Measurements from ENCODE around the gene UBXN6.

UBXN6 gene

GRCh38 chr19:4446704-4447200 lies 10.8 kb downstream of the UBXN6 start:
- Histone ChIP-seq H3K4me1 (ENCODE audit: control insufficient read depth in 1 of 2, insufficient read depth in 2 of 2, low read length in 2 of 2) (no peaks in the 10 kb centered on the region), H3K36me3 (ENCODE audit: control insufficient read depth in 1 of 2, insufficient read depth in 2 of 2, low read length in 2 of 2) (peaks cover 37 to 76% of the 10 kb centered on the region in 2 donors), H3K4me3 (ENCODE audit: low read depth in 1 of 2, low read length in 2 of 2) (no peak overlapping the region), H3K9me3 (ENCODE audit: control insufficient read depth in 1 of 2, low read length in 2 of 2) (no peaks in the 10 kb centered on the region), H3K9ac (ENCODE audit: low read depth in 1 of 2, low read length in 2 of 2) (no peak overlapping the region), H3K27me3 (ENCODE audit: control insufficient read depth in 1 of 2, insufficient read depth in 2 of 2, low read length in 2 of 2) (no peaks in the 10 kb centered on the region), H3K27ac (ENCODE audit: low read depth, low read length) (no peak overlapping the region)

GRCh38 chr19:4445963-4446703 lies 11.5 kb downstream of the UBXN6 start:
- Histone ChIP-seq H3K27me3 (ENCODE audit: control insufficient read depth in 1 of 2, insufficient read depth in 2 of 2, low read length in 2 of 2) (no peaks in the 10 kb centered on the region), H3K4me3 (ENCODE audit: low read depth in 1 of 2, low read length in 2 of 2) (no peak overlapping the region), H3K9ac (ENCODE audit: low read depth in 1 of 2, low read length in 2 of 2) (no peak overlapping the region), H3K9me3 (ENCODE audit: control insufficient read depth in 1 of 2, low read length in 2 of 2) (no peaks in the 10 kb centered on the region), H3K4me1 (ENCODE audit: control insufficient read depth in 1 of 2, insufficient read depth in 2 of 2, low read length in 2 of 2) (no peaks in the 10 kb centered on the region), H3K36me3 (ENCODE audit: control insufficient read depth in 1 of 2, insufficient read depth in 2 of 2, low read length in 2 of 2) (peaks cover 37 to 71% of the 10 kb centered on the region in 2 donors), H3K27ac (ENCODE audit: low read depth, low read length) (no peak overlapping the region)

DNA sequence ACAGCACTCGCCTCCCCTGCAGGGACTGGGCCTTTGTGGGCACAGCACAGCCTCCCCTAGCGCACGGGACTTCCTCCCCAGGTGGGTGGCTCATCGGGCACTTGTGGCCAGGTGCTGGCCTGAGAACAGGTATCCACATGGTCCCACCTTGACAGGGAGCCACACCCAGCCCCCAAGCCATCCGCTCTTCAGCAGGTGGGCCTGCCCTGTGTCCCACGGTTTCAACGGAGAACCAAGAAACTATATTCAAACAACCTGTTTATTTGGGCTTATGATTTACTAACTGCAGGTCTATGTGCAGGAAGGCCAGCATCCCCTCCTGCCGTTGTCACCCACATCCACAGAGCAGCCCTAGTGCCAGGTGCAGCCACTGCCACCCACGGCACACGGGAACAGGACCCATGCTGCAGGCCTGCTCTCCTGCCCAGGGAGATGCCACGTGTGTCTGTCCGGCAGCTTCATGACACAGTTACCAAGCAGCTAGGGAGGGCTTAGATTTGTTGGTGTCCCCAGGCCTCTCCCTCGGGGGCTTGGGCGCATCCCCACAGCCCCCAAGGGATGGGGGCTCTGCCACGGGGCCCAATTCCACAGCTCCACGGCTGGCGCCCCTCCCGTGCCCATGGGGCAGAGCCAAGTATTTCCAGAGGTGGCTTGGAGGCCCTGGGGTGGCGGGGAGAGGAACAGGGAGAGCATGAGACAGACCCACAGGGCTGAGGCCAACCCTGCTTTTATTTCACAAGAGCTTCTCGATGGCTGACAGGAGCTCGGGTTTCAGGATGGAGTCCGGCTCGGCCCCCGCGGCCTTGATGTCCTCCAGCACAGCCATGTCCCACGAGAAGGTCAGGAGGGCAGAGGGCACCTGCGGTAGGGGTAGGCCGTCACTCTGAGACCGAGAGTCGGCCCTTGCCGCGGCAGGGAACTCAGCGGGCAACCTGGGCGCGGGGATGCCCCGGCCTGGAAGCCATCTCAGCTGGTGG lies 12.5 kb downstream of the UBXN6 start:
- Histone ChIP-seq H3K9ac (ENCODE audit: low read depth in 1 of 2, low read length in 2 of 2) (no peak overlapping the region), H3K27me3 (ENCODE audit: control insufficient read depth in 1 of 2, insufficient read depth in 2 of 2, low read length in 2 of 2) (no peaks in the 10 kb centered on the region)

GRCh38 chr19:4443966-4444764 lies 13.4 kb downstream of the UBXN6 start:
- Histone ChIP-seq H3K9ac (ENCODE audit: low read depth in 1 of 2, low read length in 2 of 2) (no peak overlapping the region), H3K4me1 (ENCODE audit: control insufficient read depth in 1 of 2, insufficient read depth in 2 of 2, low read length in 2 of 2) (no peaks in the 10 kb centered on the region), H3K9me3 (ENCODE audit: control insufficient read depth in 1 of 2, low read length in 2 of 2) (no peaks in the 10 kb centered on the region), H3K27me3 (ENCODE audit: control insufficient read depth in 1 of 2, insufficient read depth in 2 of 2, low read length in 2 of 2) (no peaks in the 10 kb centered on the region), H3K27ac (ENCODE audit: low read depth, low read length) (no peak overlapping the region), H3K36me3 (ENCODE audit: control insufficient read depth in 1 of 2, insufficient read depth in 2 of 2, low read length in 2 of 2) (peaks cover 33 to 67% of the 10 kb centered on the region in 2 donors), H3K4me3 (ENCODE audit: low read depth in 1 of 2, low read length in 2 of 2) (no peak overlapping the region)

More for the DNA sequence above, 12.5 kb downstream of the UBXN6 start:
- Histone ChIP-seq H3K4me1 (ENCODE audit: control insufficient read depth in 1 of 2, insufficient read depth in 2 of 2, low read length in 2 of 2) (no peaks in the 10 kb centered on the region), H3K4me3 (ENCODE audit: low read depth in 1 of 2, low read length in 2 of 2) (no peak overlapping the region), H3K9me3 (ENCODE audit: control insufficient read depth in 1 of 2, low read length in 2 of 2) (no peaks in the 10 kb centered on the region), H3K27ac (ENCODE audit: low read depth, low read length) (no peak overlapping the region), H3K36me3 (ENCODE audit: control insufficient read depth in 1 of 2, insufficient read depth in 2 of 2, low read length in 2 of 2) (peaks cover 37 to 69% of the 10 kb centered on the region in 2 donors)

GRCh38 chr19:4443188-4443587 lies 14.4 kb downstream of the UBXN6 start:
- Histone ChIP-seq H3K4me3 (ENCODE audit: low read depth in 1 of 2, low read length in 2 of 2) (no peak overlapping the region), H3K36me3 (ENCODE audit: control insufficient read depth in 1 of 2, insufficient read depth in 2 of 2, low read length in 2 of 2) (peaks cover 26 to 58% of the 10 kb centered on the region in 2 donors)

GRCh38 chr19:4442819-4443146 lies 14.8 kb downstream of the UBXN6 start:
- no peak overlapping the region for H3K27ac ChIP-seq (ENCODE audit: low read depth, low read length)
- H3K4me3 ChIP-seq (ENCODE audit: low read depth in 1 of 2, low read length in 2 of 2) = no peak overlapping the region
- peaks cover 24 to 54% of the 10 kb centered on the region in 2 donors for H3K36me3 ChIP-seq (ENCODE audit: control insufficient read depth in 1 of 2, insufficient read depth in 2 of 2, low read length in 2 of 2)
- no peak overlapping the region for H3K9ac ChIP-seq (ENCODE audit: low read depth in 1 of 2, low read length in 2 of 2)
- no peaks in the 10 kb centered on the region for H3K4me1 ChIP-seq (ENCODE audit: control insufficient read depth in 1 of 2, insufficient read depth in 2 of 2, low read length in 2 of 2)
- no peaks in the 10 kb centered on the region for H3K27me3 ChIP-seq (ENCODE audit: control insufficient read depth in 1 of 2, insufficient read depth in 2 of 2, low read length in 2 of 2)
- H3K9me3 ChIP-seq (ENCODE audit: control insufficient read depth in 1 of 2, low read length in 2 of 2) = no peaks in the 10 kb centered on the region

More at GRCh38 chr19:4443188-4443587, 14.4 kb downstream of the UBXN6 start:
- H3K9me3 ChIP-seq (ENCODE audit: control insufficient read depth in 1 of 2, low read length in 2 of 2) = no peaks in the 10 kb centered on the region
- no peak overlapping the region for H3K27ac ChIP-seq (ENCODE audit: low read depth, low read length)
- no peaks in the 10 kb centered on the region for H3K4me1 ChIP-seq (ENCODE audit: control insufficient read depth in 1 of 2, insufficient read depth in 2 of 2, low read length in 2 of 2)
- no peak overlapping the region for H3K9ac ChIP-seq (ENCODE audit: low read depth in 1 of 2, low read length in 2 of 2)
- no peaks in the 10 kb centered on the region for H3K27me3 ChIP-seq (ENCODE audit: control insufficient read depth in 1 of 2, insufficient read depth in 2 of 2, low read length in 2 of 2)

GRCh38 chr19:4441994-4442818 lies 15.4 kb downstream of the UBXN6 start:
- Histone ChIP-seq H3K27ac (ENCODE audit: low read depth, low read length) (no peak overlapping the region), H3K27me3 (ENCODE audit: control insufficient read depth in 1 of 2, insufficient read depth in 2 of 2, low read length in 2 of 2) (no peaks in the 10 kb centered on the region), H3K9ac (ENCODE audit: low read depth in 1 of 2, low read length in 2 of 2) (no peak overlapping the region), H3K4me1 (ENCODE audit: control insufficient read depth in 1 of 2, insufficient read depth in 2 of 2, low read length in 2 of 2) (no peaks in the 10 kb centered on the region), H3K4me3 (ENCODE audit: low read depth in 1 of 2, low read length in 2 of 2) (no peak overlapping the region), H3K36me3 (ENCODE audit: control insufficient read depth in 1 of 2, insufficient read depth in 2 of 2, low read length in 2 of 2) (peaks cover 20 to 51% of the 10 kb centered on the region in 2 donors), H3K9me3 (ENCODE audit: control insufficient read depth in 1 of 2, low read length in 2 of 2) (no peaks in the 10 kb centered on the region)

DNA sequence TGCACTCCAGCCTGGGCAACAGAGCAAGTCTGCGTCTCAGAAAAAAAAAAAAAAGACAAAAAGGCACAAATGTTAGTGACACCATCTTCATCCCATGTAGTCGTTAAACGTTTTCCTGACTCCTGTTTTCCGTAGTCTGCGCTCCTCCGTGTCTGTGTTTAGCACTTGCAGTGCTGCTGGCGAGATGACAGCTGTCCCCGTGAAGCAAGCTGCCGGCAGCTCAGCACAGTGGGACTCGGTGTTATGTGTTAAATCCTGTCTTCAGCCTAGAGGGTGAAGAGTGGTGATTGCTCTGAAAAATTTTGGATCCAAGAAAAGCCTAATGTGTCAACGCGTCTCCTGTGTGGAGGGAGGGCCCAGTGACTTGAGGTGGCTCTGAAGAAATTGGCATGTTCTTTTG lies 18.4 kb downstream of the UBXN6 start:
- Histone ChIP-seq H3K36me3 (ENCODE audit: control insufficient read depth in 1 of 2, insufficient read depth in 2 of 2, low read length in 2 of 2) (peaks cover 0 to 35% of the 10 kb centered on the region in 2 donors), H3K9me3 (ENCODE audit: control insufficient read depth in 1 of 2, low read length in 2 of 2) (no peaks in the 10 kb centered on the region), H3K9ac (ENCODE audit: low read depth in 1 of 2, low read length in 2 of 2) (no peak overlapping the region)

DNA sequence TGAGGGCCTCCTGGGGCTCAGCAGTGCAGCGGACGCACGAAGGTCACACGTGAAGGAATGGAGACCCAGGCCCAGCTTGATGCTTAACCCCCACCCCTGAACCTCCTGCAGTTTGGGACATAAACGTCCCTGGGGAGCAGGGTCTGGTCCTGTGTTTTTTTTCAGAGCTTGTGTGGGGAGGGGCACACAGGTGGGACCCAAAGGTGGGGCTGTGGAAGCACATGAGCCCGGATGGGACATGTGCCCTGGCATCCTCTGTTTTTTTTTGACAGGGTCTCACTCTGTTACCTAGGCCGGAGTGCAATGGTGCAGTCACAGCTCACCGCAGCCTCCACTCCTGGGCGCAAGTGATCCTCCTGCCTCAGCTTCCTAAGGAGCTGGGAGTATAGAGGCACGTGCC lies 20.5 kb downstream of the UBXN6 start:
- no peaks in the 10 kb centered on the region for H3K9me3 ChIP-seq (ENCODE audit: control insufficient read depth in 1 of 2, low read length in 2 of 2)
- peaks cover 0 to 39% of the 10 kb centered on the region in 2 donors for H3K36me3 ChIP-seq (ENCODE audit: control insufficient read depth in 1 of 2, insufficient read depth in 2 of 2, low read length in 2 of 2)
- no peaks in the 10 kb centered on the region for H3K27me3 ChIP-seq (ENCODE audit: control insufficient read depth in 1 of 2, insufficient read depth in 2 of 2, low read length in 2 of 2)
- H3K9ac ChIP-seq (ENCODE audit: low read depth in 1 of 2, low read length in 2 of 2) = no peak overlapping the region
- H3K4me1 ChIP-seq (ENCODE audit: control insufficient read depth in 1 of 2, insufficient read depth in 2 of 2, low read length in 2 of 2) = no peaks in the 10 kb centered on the region
- H3K4me3 ChIP-seq (ENCODE audit: low read depth in 1 of 2, low read length in 2 of 2) = no peak overlapping the region
- H3K27ac ChIP-seq (ENCODE audit: low read depth, low read length) = no peak overlapping the region

More for the DNA sequence above, 18.4 kb downstream of the UBXN6 start:
- Histone ChIP-seq H3K4me3 (ENCODE audit: low read depth in 1 of 2, low read length in 2 of 2) (no peak overlapping the region), H3K27ac (ENCODE audit: low read depth, low read length) (no peak overlapping the region), H3K27me3 (ENCODE audit: control insufficient read depth in 1 of 2, insufficient read depth in 2 of 2, low read length in 2 of 2) (no peaks in the 10 kb centered on the region), H3K4me1 (ENCODE audit: control insufficient read depth in 1 of 2, insufficient read depth in 2 of 2, low read length in 2 of 2) (no peaks in the 10 kb centered on the region)

Measured in duodenal mucosa (tissue), 2 donors.